GM06990 (cell line): ENCODE measurements around the gene DOHH.
"Not testable (repeated sequence)": the region's sequence is repeated elsewhere in the genome, so short reads cannot be mapped to it uniquely, and the experiment has no call there.

ENCODE experiments used
- DNase-seq: peaks from one replicate; pipeline ENCODE4 v3.0.0-alpha.2; 2011; ENCODE audit not compliant: insufficient read length; ENCODE audit errors: extremely low read depth
- H3K27me3 ChIP-seq: replicated peaks from 2 replicates; pipeline ENCODE4 v1.6.0; 2011; ENCODE audit warnings: low read length; ENCODE audit not compliant: control insufficient read depth, insufficient read depth
- H3K36me3 ChIP-seq: 2 replicates; pipeline ENCODE4 v1.5.1; 2011; ENCODE audit warnings: low read length; ENCODE audit not compliant: control insufficient read depth, insufficient read depth
- H3K4me3 ChIP-seq: replicated peaks from 2 replicates; pipeline ENCODE4 v1.5.1; 2011; ENCODE audit warnings: low read depth, mild to moderate bottlenecking, control low read depth, low read length
- TF ChIP-seq, protein P1 (sequence below): IDR thresholded peaks from 2 replicates; pipeline ENCODE4 v1.5.1; 2011; ENCODE audit warnings: low read length, control low read depth, mild to moderate bottlenecking, inconsistent platforms; ENCODE audit not compliant: insufficient read depth, poor library complexity, severe bottlenecking

The DOHH gene

DNA sequence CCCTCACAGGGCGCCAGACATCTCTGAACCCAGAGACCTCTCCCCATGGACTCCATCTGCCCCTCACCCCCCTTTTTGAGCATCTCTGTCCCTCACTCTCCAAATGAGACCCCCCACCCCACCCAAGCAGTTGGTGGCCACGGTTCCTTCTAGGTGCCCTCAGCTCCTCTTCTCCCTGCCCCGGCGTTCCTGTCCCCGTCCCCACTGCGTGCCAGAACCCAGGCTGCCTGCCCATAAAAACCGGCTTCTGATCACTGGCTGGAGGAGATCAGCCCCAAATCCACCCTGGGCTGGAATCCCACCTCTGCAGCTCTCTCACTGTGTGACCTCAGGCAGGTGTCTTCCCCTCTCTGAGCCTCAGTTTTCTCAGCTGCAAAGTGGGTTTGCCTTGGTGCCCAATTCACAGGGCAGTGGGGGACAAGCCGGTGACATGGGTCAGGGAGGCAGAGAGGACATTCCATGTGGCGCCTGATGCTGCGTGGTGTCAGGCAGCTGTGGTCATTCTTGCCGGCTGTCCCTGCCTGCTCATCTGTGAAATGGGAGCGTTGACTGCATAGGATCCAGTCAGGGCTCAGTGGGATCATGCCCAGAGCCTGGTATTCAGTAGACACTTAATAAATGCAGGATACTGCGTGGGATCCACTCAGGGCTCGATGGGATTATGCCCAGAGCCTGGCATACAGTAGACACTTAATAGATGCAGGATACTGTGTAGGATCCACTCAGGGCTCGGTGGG, 45.6 kb downstream of the DOHH start:
- Histone ChIP-seq H3K27me3 (no peaks in the 10 kb centered on the region), H3K4me3 (no peak overlapping the region), H3K36me3 (peaks cover 17% of the 10 kb centered on the region)
- no peak for DNase-seq
- TF ChIP-seq, protein P1, sequence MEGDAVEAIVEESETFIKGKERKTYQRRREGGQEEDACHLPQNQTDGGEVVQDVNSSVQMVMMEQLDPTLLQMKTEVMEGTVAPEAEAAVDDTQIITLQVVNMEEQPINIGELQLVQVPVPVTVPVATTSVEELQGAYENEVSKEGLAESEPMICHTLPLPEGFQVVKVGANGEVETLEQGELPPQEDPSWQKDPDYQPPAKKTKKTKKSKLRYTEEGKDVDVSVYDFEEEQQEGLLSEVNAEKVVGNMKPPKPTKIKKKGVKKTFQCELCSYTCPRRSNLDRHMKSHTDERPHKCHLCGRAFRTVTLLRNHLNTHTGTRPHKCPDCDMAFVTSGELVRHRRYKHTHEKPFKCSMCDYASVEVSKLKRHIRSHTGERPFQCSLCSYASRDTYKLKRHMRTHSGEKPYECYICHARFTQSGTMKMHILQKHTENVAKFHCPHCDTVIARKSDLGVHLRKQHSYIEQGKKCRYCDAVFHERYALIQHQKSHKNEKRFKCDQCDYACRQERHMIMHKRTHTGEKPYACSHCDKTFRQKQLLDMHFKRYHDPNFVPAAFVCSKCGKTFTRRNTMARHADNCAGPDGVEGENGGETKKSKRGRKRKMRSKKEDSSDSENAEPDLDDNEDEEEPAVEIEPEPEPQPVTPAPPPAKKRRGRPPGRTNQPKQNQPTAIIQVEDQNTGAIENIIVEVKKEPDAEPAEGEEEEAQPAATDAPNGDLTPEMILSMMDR, result no peak

DNA sequence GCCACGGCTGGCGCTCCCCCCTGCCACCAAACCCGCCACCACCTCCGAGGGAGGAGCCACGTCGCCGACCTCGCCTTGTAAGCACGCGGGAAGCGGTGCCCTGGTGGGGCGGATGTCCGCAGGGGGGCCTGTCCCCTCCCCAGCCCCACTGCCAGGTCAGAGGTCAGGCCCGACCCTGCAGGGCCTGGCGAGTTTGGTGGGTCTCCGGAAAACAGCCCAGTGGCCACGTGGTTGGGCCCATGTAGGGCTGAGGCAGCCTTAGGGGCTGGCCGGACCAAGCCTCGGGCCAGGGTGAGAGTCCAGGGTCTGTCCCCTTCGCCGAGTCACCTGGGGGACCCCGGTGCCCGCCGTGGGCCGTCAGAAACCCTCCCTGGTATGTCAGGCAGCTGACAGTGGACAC, 46.6 kb downstream of the DOHH start:
- Histone ChIP-seq H3K27me3 (no peaks in the 10 kb centered on the region), H3K4me3 (no peak overlapping the region), H3K36me3 (peaks cover 20% of the 10 kb centered on the region)
- no peak for DNase-seq
- TF ChIP-seq, protein P1, result no peak

DNA sequence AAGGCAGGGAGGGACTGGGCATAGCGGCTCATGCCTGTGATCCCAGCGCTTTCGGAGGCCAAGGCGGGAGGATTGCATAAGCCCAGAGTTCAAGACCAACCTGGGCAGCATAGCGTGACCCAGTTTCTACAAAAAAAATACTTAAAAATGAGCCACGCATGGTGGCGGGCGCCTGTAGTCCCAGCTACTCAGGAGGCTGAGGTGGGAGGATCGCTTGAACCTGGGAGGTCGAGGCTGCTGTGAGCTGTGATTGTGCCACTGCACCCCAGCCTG, 47.6 kb downstream of the DOHH start:
- peaks cover 20% of the 10 kb centered on the region for H3K36me3 ChIP-seq
- not testable (repeated sequence) for H3K4me3 ChIP-seq, H3K27me3 ChIP-seq, DNase-seq

DNA sequence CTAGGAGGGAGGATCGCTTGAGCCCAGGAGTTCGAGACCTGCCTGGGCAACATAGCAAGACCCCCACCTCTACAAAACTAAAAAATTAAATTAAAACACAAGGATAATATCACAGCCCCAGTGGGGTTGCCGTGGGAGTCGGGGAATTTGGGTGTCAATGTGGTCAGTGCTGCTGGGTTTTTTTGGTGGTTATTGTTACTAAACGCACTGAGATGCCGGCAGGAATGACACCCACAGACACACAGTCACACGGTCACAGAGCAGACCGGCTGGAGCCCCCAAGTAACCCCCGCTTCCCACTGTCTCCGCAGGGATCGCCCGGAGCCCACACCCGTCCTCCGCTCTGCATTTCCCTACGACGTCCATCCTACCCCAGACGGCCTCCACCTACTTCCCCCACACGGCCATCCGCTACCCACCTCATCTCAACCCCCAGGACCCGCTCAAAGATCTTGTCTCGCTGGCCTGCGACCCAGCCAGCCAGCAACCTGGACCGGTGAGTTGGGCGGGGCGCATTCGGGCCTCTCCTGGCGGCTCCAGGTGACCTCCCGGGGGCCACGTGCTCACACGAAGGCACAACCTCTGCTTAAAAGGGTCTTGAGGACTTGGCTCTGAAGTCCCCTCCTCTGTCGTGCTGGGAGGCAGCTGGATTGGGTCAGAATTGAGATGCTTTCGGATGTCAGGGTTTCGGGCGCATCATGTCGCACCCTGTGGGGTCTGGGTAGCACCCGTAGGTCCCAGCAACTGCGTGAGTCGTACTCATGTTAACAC, 48.1 kb downstream of the DOHH start:
- no peak overlapping the region for H3K4me3 ChIP-seq
- no peaks in the 10 kb centered on the region for H3K27me3 ChIP-seq
- DNase-seq, result no peak
- peaks cover 20% of the 10 kb centered on the region for H3K36me3 ChIP-seq
- TF ChIP-seq, protein P1, result no peak

DNA sequence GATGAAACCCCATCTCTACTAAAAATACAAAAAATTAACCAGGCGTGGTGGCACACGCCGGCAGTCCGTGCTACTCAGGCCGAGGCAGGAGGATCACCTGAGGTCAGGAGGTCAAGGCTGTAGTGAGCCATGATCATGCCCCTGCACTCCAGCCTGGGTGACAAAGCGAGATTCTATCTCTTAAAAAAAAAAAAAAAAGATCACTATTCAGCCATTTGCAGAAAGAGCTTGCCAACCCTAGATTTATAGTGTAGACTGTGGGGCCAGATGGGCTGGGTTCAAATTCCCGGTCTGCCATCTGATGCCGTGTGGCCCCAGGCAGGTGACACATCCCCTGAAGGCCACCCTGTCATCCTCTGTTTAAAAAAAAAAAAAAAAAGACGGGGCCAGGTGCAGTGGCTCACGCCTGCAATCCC, 49.0 kb downstream of the DOHH start:
- TF ChIP-seq, protein P1, result no peak
- DNase-seq, result no peak
- Histone ChIP-seq H3K4me3 (no peak overlapping the region), H3K27me3 (no peaks in the 10 kb centered on the region), H3K36me3 (peaks cover 17% of the 10 kb centered on the region)

DNA sequence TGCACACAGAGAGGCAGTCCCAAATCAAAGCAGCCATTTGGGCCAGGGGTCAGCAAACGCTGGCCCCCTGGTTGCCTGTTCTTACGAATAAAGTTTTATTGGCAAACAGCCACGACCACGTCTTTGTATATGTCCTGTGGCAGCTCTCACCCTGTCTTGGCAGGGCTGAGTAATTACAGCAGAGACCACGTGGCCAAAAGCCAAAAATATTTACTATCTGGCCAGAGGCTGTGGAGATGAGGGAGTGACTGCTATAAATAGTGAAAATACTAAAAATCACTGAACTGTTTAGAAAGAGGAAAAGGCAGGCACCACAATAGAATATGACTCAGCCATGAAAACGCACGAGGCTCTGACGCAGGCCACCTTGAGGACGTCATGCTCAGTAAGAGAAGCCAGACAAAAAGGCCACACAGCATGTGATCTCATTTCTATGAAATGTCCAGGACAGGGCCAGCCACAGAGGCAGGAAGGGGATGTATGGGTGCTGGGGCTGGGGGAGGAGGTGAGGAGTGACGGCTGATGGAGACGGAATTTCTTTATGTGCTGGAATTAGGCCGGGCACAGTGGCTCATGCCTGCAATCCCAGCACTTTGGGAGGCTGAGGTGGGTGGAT, 49.6 kb downstream of the DOHH start:
- H3K4me3 ChIP-seq, result no peak overlapping the region
- H3K36me3 ChIP-seq, result peaks cover 17% of the 10 kb centered on the region
- no peaks in the 10 kb centered on the region for H3K27me3 ChIP-seq
- TF ChIP-seq, protein P1, result no peak
- no peak for DNase-seq
